Liver (tissue), 9 donors: ENCODE data around the gene NEIL1. TPM values are rescaled to one million over a fixed set of nuclear protein-coding genes. Genes with fewer than 3 reads are reported as not detected.

Experiments used
- DNase-seq: peaks from one replicate; pipeline ENCODE4 v3.0.0-alpha.2; 2017; ENCODE audit warnings: low spot score
- H3K27ac ChIP-seq, 2 donors: one replicate each; pipeline ENCODE4 v1.7.0; 2013; ENCODE audit warnings: inconsistent platforms in 2 of 2, low read length in 2 of 2, control low read depth in 1 of 2, low read depth in 1 of 2, mild to moderate bottlenecking in 1 of 2
- H3K27me3 ChIP-seq, 4 donors: one replicate each; pipeline versions ENCODE4 v1.6.1 to v1.7.0; 2013; ENCODE audit warnings: low read length in 3 of 4, inconsistent platforms in 1 of 4, mild to moderate bottlenecking in 1 of 4, moderate library complexity in 1 of 4; ENCODE audit not compliant: control insufficient read depth in 4 of 4, insufficient read depth in 4 of 4
- H3K36me3 ChIP-seq, 4 donors: one replicate each; pipeline versions ENCODE4 v1.6.1 to v1.7.0; 2013; ENCODE audit warnings: low read length in 3 of 4, mild to moderate bottlenecking in 3 of 4, low read depth in 1 of 4, moderate library complexity in 1 of 4; ENCODE audit not compliant: control insufficient read depth in 4 of 4, insufficient read depth in 3 of 4
- H3K4me1 ChIP-seq, 4 donors: one replicate each; pipeline versions ENCODE4 v1.6.1 to v1.7.0; 2013; ENCODE audit warnings: low read length in 3 of 4, mild to moderate bottlenecking in 3 of 4, moderate library complexity in 1 of 4; ENCODE audit not compliant: control insufficient read depth in 4 of 4, insufficient read depth in 4 of 4
- H3K4me3 ChIP-seq, 3 donors: one replicate each; pipeline versions ENCODE4 v1.6.1 to v1.7.0; 2013; ENCODE audit warnings: low read length in 3 of 3, control low read depth in 1 of 3, low read depth in 1 of 3, mild to moderate bottlenecking in 1 of 3
- H3K9ac ChIP-seq, 2 donors: one replicate each; pipeline ENCODE4 v1.7.0; 2013; ENCODE audit warnings: low read length in 2 of 2, mild to moderate bottlenecking in 2 of 2, moderate library complexity in 2 of 2, control low read depth in 1 of 2, low read depth in 1 of 2
- H3K9me3 ChIP-seq, 4 donors: one replicate each; pipeline versions ENCODE4 v1.6.1 to v1.7.0; 2013; ENCODE audit warnings: low read length in 3 of 4; ENCODE audit not compliant: control insufficient read depth in 4 of 4
- ATF3 ChIP-seq: IDR thresholded peaks from 2 replicates; pipeline ENCODE4 v1.6.1; 2016; ENCODE audit warnings: antibody characterized with exemption
- CTCF ChIP-seq: fragments of 150-350 bp; IDR thresholded peaks from 2 replicates; pipeline ENCODE4 v1.5.1; 2017; ENCODE audit warnings: improper control_type of control experiment, low read depth, low read length; ENCODE audit not compliant: missing input control
- FOXA1 ChIP-seq: IDR thresholded peaks from 2 replicates; pipeline ENCODE4 v1.6.1; 2016; ENCODE audit warnings: antibody characterized with exemption
- FOXA2 ChIP-seq: IDR thresholded peaks from 2 replicates; pipeline ENCODE4 v1.6.1; 2016; ENCODE audit warnings: antibody characterized with exemption
- GABPA ChIP-seq, 2 donors: IDR thresholded peaks in 1 of 2; conservative IDR thresholded peaks in 1 of 2; 2 replicates each; pipeline ENCODE4 v1.6.1; 2016; ENCODE audit warnings: antibody characterized with exemption in 2 of 2, mild to moderate bottlenecking in 1 of 2, moderate library complexity in 1 of 2
- HNF4A ChIP-seq, 2 donors: conservative IDR thresholded peaks; 2 replicates each; pipeline ENCODE4 v1.6.1; 2016; ENCODE audit warnings: antibody characterized with exemption in 2 of 2, mild to moderate bottlenecking in 2 of 2
- HNF4G ChIP-seq: IDR thresholded peaks from 2 replicates; pipeline ENCODE4 v1.6.1; 2016; ENCODE audit warnings: antibody characterized with exemption
- JUND ChIP-seq, 2 donors: IDR thresholded peaks; 2 replicates each; pipeline ENCODE4 v1.6.1; 2016; ENCODE audit warnings: antibody characterized with exemption in 2 of 2
- NR2F2 ChIP-seq: IDR thresholded peaks from 2 replicates; pipeline ENCODE4 v1.6.1; 2016; ENCODE audit warnings: antibody characterized with exemption
- RAD21 ChIP-seq, 2 donors: IDR thresholded peaks; 2 replicates each; pipeline ENCODE4 v1.6.1; 2016; ENCODE audit warnings: antibody characterized with exemption in 2 of 2, mild to moderate bottlenecking in 2 of 2
- RXRA ChIP-seq, 2 donors: IDR thresholded peaks; 2 replicates each; pipeline ENCODE4 v1.6.1; 2017 to 2018; ENCODE audit warnings: antibody characterized with exemption in 2 of 2, mild to moderate bottlenecking in 1 of 2
- SP1 ChIP-seq: IDR thresholded peaks from 2 replicates; pipeline ENCODE4 v1.6.1; 2018; ENCODE audit warnings: antibody characterized with exemption, mild to moderate bottlenecking
- TAF1 ChIP-seq: conservative IDR thresholded peaks from 2 replicates; pipeline ENCODE4 v1.6.1; 2016; ENCODE audit warnings: antibody characterized with exemption, mild to moderate bottlenecking
- YY1 ChIP-seq: IDR thresholded peaks from 2 replicates; pipeline ENCODE4 v1.6.1; 2016; ENCODE audit warnings: antibody characterized with exemption, mild to moderate bottlenecking
- ZBTB33 ChIP-seq: IDR thresholded peaks from 2 replicates; pipeline ENCODE4 v1.6.1; 2016; ENCODE audit warnings: antibody characterized with exemption
- WGBS: extraction: QIAGEN DNeasy Blood & Tissue Kit; methylation state at CpG from one replicate; pipeline ENCODE4 v1.1.7; 2013; 5-methylcytosine and 5-hydroxymethylcytosine counted together
- polyA plus RNA-seq, 2 donors: library from polyadenylated mRNA; stranded (reverse) in 1 of 2; unstranded in 1 of 2; fragments of 200-250 nt in 1 of 2; fragments of >200 nt in 1 of 2; fragmentation: Nextera tagmentation in 1 of 2; extraction: Ambion mirVana in 1 of 2; gene quantifications; one replicate each; pipeline versions ENCODE4 v1.2.1 to v1.2.3, GENCODE V29; 2013 to 2015
- total RNA-seq, 2 donors: library from RNA; depleted of rRNA; stranded (reverse); fragments of >200 nt; gene quantifications; one replicate each; pipeline ENCODE4 v1.2.3, GENCODE V29; 2014
- TF ChIP-seq, protein P1 (sequence below): IDR thresholded peaks from 2 replicates; pipeline ENCODE4 v1.6.1; 2016; ENCODE audit warnings: antibody characterized with exemption, mild to moderate bottlenecking
- donor health status: healthy.
- donor health status: healthy.
- donor health status: healthy.
- donor health status: healthy.
- donor health status: healthy.

The NEIL1 gene
- total and polyA plus RNA-seq, 4 donors: 5.3 to 25.8 (median 17.5) TPM

DNA sequence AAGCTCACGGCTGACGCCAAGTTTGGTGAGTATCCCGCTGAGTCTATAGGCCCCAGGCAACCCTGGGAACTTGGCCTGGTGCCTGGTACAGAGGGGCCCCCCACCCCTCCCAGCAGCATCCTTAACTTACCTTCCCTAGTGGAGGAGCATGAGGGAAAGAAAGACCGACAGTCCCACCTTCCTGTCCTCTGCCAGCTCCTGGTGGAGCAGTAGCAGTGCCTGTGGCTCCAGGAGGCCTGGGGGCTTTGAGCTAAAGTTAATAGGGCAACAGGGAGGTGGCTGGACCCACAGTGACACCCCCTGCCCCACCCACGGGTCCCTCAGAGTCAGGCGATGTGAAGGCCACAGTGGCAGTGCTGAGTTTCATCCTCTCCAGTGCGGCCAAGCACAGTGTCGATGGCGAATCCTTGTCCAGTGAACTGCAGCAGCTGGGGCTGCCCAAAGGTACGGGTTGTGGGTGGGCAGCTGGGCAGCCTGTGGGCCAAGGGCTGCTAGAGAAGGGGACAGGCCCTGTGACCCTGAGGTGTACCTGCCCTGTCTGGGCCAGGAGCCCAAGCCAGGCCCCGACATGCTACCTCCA lies 8.1 kb upstream of the NEIL1 start:
- TF ChIP-seq ATF3 (no peak), NR2F2 (no peak), SP1 (no peak), CTCF (no peak), GABPA (IDR thresholded peaks at IDR 0.05 in 1 of 2, conservative IDR thresholded peaks at IDR 0.05 in 1 of 2) (no peak), HNF4G (no peak), RAD21 (IDR thresholded peaks at IDR 0.05) (no peak), TAF1 (no peak), ZBTB33 (no peak), JUND (IDR thresholded peaks at IDR 0.05) (no peak), RXRA (IDR thresholded peaks at IDR 0.05) (no peak), HNF4A (conservative IDR thresholded peaks at IDR 0.05) (no peak), FOXA1 (no peak), FOXA2 (no peak), YY1 (no peak)
- TF ChIP-seq, protein P1, sequence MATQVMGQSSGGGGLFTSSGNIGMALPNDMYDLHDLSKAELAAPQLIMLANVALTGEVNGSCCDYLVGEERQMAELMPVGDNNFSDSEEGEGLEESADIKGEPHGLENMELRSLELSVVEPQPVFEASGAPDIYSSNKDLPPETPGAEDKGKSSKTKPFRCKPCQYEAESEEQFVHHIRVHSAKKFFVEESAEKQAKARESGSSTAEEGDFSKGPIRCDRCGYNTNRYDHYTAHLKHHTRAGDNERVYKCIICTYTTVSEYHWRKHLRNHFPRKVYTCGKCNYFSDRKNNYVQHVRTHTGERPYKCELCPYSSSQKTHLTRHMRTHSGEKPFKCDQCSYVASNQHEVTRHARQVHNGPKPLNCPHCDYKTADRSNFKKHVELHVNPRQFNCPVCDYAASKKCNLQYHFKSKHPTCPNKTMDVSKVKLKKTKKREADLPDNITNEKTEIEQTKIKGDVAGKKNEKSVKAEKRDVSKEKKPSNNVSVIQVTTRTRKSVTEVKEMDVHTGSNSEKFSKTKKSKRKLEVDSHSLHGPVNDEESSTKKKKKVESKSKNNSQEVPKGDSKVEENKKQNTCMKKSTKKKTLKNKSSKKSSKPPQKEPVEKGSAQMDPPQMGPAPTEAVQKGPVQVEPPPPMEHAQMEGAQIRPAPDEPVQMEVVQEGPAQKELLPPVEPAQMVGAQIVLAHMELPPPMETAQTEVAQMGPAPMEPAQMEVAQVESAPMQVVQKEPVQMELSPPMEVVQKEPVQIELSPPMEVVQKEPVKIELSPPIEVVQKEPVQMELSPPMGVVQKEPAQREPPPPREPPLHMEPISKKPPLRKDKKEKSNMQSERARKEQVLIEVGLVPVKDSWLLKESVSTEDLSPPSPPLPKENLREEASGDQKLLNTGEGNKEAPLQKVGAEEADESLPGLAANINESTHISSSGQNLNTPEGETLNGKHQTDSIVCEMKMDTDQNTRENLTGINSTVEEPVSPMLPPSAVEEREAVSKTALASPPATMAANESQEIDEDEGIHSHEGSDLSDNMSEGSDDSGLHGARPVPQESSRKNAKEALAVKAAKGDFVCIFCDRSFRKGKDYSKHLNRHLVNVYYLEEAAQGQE: no peak
- peaks cover 0 to 10% (median 4%) of the 10 kb centered on the region in 4 donors for H3K36me3 ChIP-seq
- no peak overlapping the region for H3K4me3 ChIP-seq
- DNase-seq: no peak
- H3K27me3 ChIP-seq: no peaks in the 10 kb centered on the region
- peaks cover 0 to 18% (median 15%) of the 10 kb centered on the region in 4 donors for H3K4me1 ChIP-seq
- 97% methylated on average over 11 of the region's 11 CpGs for WGBS
- H3K9me3 ChIP-seq: no peaks in the 10 kb centered on the region
- no peak overlapping the region for H3K27ac ChIP-seq
- H3K9ac ChIP-seq: no peak overlapping the region
